HG03520 (cell line): ENCODE results near the gene POU2AF1.
A peak's percentile ranks its signal among the peaks of the same experiment; 100 is the strongest.

Source experiments
- ATAC-seq: cut with Tn5 transposase; IDR thresholded peaks from one replicate; pipeline ENCODE4 v1.9.1; 2021; ENCODE audit warnings: mild to moderate bottlenecking, moderate library complexity; ENCODE audit not compliant: unreplicated experiment

The POU2AF1 gene

DNA sequence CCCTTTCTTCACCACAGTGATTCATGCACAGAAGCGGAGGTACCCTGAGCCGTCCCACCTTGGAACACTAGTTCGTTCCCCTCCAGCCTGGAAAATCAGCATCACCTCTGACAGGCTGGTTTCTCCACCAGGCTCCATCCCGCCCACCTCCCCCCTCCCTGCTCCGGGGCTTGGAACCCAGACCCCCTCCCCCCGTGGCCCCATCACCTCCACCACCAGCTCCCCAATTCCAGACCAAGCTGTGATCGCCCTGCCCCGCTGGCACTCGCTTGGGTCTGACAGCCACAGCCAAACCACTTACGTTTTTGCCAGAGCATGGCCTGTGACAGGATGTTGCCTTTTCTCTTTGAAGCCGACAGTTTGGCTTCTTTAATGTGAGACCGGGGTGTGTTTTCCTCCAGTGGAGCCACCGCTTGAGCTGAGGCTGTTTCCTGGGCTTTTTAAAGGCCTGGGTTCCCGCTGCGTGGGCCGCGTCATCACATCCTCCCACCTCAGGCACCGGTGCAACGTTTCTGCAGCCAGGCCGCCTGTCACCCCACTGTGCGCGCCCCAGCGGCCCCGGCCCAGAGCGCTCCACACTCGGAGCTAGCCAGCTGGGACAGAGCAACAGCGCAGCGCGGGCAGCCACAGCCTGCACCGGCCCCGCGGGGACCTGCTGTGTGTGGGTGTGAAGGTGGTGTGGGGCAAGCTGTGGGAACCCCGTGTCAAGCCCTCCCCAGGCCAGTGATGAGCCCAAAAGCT is at the start of gene POU2AF1:
Gene POU2AF1 (minus strand): TSS at position 415 of the 741 bp plus-strand sequence. CDS start 98 bp downstream, at position 317.
- peak; percentile 71 for ATAC-seq

GRCh38 chr11:111428113-111428876 is 49.2 kb upstream of the POU2AF1 start:
- no peak for ATAC-seq

DNA sequence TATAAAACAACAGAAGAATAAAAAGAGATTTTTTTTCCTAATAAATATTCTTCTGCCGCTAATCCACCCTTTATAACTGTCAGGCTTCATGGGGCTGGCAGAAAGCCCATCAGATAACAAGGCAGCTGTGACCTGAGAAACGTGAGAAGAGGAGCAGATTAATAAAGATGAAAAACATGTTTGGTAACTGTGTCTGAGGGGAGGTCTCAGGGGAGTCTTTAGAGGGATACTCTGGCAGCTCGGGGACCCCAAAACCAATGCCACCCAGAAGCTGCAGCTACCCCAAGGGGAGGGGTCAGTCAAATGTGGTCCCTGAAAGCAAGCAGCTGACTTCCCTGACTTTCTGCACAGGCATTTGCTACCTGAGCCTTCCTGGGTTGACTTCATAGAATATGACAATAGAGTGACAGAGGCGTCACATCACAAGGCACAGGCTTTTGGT is 48.4 kb upstream of the POU2AF1 start:
- ATAC-seq: no peak

- ATAC-seq: no peak
These were observed 47.5 kb upstream of the POU2AF1 start for GRCh38 chr11:111426617-111427016.

- no peak for ATAC-seq
These were observed 44.2 kb upstream of the POU2AF1 start for GRCh38 chr11:111423250-111423615.

DNA sequence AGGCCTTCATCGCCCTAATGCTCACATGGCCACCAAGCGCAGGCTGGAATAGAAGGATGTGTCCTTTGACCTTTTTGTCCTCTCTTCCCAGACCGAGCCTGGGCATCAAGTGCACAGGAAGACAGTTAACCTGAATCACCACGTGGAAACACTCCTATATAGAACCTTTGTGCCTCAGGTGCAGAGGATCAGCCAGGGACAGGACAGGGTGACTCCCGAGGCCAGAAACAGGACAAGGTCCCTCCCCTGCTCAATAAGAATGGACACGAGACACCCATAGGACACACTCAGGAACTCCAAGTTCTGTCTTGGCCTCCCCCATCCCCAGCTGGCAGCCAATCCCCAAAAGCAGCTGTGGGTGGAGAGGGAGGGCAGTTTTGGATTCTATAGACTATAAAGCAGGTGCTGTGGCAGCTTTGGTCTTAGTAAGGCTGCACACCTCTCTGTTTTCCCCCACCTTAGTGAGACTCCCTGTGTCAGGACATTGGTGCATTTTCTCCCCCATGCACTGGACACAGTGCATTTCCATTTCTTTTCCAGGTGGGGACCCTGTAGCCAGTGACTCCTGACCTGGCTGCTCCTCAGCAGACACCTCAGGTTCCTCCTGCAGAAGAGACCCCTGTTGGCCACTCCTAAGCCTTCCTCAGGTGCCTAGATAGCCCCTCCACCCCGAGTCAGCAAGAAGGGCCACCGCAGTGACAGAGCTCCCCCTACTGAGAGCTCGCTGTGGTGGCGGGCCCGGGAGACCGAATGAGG is 43.6 kb upstream of the POU2AF1 start:
- peak; percentile 78 for ATAC-seq

DNA sequence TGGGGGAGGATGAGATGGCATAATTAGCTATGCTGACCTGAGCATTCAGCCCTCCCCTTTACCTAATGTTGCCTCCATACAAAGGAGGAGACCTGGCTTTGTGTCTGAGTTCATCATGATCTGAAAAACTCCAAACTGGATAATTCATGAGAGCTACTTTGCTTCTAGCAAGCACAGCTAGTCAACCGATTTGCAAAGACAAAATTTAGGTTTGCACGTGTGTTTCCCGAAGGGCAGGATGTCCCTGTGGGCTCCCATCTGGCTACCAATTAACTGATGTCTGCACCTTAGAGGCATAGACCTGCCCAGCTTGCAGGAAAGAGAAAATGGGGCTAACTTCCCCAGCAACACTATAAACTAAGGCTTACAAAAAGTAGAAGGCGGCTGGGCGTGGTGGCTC is 42.2 kb upstream of the POU2AF1 start:
- no peak for ATAC-seq

- ATAC-seq: no peak
These were observed 40.7 kb upstream of the POU2AF1 start for GRCh38 chr11:111419641-111420327.

DNA sequence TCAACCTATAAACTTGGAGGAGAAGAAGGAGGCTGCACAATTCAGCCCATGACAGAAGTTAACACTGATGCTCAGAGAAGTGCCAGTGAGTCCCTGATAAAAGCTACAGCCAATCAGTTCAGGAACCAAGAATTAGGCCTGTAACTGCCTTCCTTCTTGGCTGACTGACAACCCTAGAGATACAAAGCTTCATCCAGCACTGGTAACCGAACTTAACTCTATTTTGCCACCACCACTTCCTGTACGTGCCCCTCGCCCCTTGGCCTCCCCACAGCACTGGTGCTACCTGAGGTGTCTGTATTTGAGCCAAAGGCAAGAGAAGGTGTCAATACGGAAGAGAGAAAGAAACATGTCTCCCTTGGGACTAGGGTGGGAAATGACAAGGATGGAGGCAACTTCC is 40.1 kb upstream of the POU2AF1 start:
- no peak for ATAC-seq

- ATAC-seq: no peak
These were observed 39.3 kb upstream of the POU2AF1 start for GRCh38 chr11:111418436-111418787.

- peak; percentile 31 for ATAC-seq
These were observed 38.8 kb upstream of the POU2AF1 start for GRCh38 chr11:111417766-111418435.

GRCh38 chr11:111417011-111417765 is 38.1 kb upstream of the POU2AF1 start:
- peak; percentile 76 for ATAC-seq

- ATAC-seq: peak; percentile 3
These were observed 37.3 kb upstream of the POU2AF1 start for GRCh38 chr11:111416231-111416960.

DNA sequence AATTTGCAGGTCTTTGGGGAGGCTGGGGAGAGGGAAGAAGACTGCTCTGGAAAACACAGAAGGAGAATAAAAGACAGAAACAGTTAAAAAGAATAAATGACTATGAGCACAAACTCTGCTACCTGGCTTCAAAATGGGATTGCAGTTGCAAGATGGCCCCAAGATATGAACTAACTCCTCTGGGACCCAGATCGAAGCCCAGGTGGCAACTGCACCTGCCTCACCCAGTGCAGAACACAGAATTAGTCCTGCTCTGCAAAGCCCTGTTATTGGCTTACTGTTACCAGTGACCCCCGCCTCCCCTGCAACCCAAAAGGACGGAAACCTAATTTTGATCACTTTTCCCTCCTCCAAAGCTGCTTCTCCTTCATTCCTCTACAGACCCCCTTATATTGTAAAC is 35.9 kb upstream of the POU2AF1 start:
- no peak for ATAC-seq

- ATAC-seq: no peak
These were observed 35.3 kb upstream of the POU2AF1 start for GRCh38 chr11:111414267-111414931.

- ATAC-seq: no peak
These were observed 34.8 kb upstream of the POU2AF1 start for GRCh38 chr11:111413849-111414248.

- ATAC-seq: no peak
These were observed 33.2 kb upstream of the POU2AF1 start for GRCh38 chr11:111412293-111412692.

DNA sequence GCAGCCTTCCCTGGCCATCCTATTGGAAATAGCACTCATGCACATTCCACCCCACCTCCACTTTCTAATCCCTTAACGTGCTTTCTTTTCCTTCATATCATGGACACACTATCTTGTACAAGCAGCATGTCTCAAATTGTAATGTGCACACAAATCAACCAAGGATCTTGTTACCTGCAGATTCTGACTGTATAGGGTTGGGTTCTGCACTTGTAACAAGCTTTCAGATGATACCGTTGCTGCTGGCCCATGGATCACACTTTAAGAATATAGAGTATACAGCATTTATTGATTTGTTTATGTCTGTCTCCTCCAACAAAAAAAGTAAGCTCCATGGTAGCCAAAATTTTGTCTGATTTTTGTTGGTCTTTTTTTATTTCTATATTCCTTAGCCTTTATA is 32.4 kb upstream of the POU2AF1 start:
- ATAC-seq: no peak

GRCh38 chr11:111410951-111411350 is 31.9 kb upstream of the POU2AF1 start:
- no peak for ATAC-seq
